Right renal cortex interstitium (tissue), 3 donors: ENCODE measurements around the gene BUB1. TPM values are rescaled to one million over a fixed set of nuclear protein-coding genes. Genes with fewer than 3 reads are reported as not detected.
"Not testable (repeated sequence)": the region's sequence is repeated elsewhere in the genome, so short reads cannot be mapped to it uniquely, and the experiment has no call there.

Source experiments
- DNase-seq, 3 donors: peaks; one replicate each; pipeline ENCODE4 v3.0.0-alpha.2; 2013; ENCODE audit warnings: low read depth in 3 of 3, low spot score in 2 of 3
- polyA plus RNA-seq, 3 donors: library from polyadenylated mRNA; unstranded; fragments of 120-200 nt; gene quantifications; one replicate each; pipeline ENCODE4 v1.2.1, GENCODE V29; 2013; ENCODE audit not compliant: insufficient read length in 3 of 3

BUB1 gene
- polyA plus RNA-seq, 3 donors, result 21.9 to 25.0 (median 22.7) TPM

DNA sequence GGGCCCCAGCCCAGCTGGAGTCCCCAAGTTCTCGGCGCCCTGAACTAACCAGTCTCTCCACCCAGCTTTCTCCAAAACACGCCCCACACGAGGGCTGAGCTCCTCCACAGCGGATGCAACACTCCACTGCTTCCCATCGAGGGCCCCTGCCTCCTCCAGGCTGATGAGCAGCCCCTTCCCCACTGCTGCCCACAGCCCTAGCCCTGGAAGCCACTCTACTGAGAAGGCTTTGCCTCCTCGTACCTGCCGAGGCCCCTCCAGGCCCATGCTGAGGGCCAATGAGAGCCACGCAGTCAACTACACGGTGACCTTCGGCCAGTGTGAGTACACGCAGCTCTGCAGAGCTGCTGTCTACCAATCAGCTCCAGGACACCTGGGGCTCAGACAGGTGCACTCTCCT lies 72.8 kb downstream of the BUB1 start:
- not testable (repeated sequence) for DNase-seq

GRCh38 chr2:110603917-110604591 lies 73.8 kb downstream of the BUB1 start:
- not testable (repeated sequence) for DNase-seq

DNA sequence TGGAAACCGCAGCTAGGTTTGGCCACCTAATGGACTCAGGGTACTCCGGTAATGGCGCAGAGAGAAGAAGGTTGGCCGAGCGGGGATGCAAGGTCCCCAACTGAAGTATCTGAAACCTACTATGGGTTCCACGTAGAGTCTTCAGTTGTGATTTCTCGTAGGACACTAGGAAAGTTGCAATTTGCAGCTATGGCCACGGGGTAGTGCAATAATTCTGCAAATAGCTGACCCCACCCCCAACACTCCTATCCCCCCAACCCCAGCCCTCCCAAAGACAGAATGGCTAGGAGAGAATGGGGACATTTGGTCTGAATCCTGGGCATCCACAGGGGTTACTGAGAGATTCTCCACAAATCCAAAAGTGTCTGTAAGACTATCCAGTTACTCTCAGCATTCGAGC lies 75.7 kb downstream of the BUB1 start:
- DNase-seq, result not testable (repeated sequence)

GRCh38 chr2:110591973-110592372 lies 85.9 kb downstream of the BUB1 start:
- DNase-seq, result not testable (repeated sequence)

- DNase-seq, result not testable (repeated sequence)
Observed at GRCh38 chr2:110589677-110590330, 88.1 kb downstream of the BUB1 start.

- not testable (repeated sequence) for DNase-seq
Observed at GRCh38 chr2:110588520-110588919, 89.3 kb downstream of the BUB1 start.

Other genes with a start within 250 kb of the BUB1 start
- gene LIMS4, start 205.2 kb downstream of the BUB1 start, polyA plus RNA-seq, result 1 to 10 TPM in 1 of 3 donors, under 1 TPM in 2; 0.59 to 1.1 (median 0.96) TPM
- 10 to 100 TPM; 25.4 to 42.1 (median 35.3) TPM for gene RGPD6, start 100.8 kb downstream of the BUB1 start, polyA plus RNA-seq
- gene ACOXL, start 54.5 kb upstream of the BUB1 start, polyA plus RNA-seq, result under 1 TPM; 0.35 to 0.83 (median 0.62) TPM